Measurements from ENCODE around the gene PC. TPM values are rescaled to one million over a fixed set of nuclear protein-coding genes. Genes with fewer than 3 reads are reported as not detected.

The PC gene
- total RNA-seq, 4 donors from 2014 or later, result 4.7 to 7.0 (median 5.6) TPM

DNA sequence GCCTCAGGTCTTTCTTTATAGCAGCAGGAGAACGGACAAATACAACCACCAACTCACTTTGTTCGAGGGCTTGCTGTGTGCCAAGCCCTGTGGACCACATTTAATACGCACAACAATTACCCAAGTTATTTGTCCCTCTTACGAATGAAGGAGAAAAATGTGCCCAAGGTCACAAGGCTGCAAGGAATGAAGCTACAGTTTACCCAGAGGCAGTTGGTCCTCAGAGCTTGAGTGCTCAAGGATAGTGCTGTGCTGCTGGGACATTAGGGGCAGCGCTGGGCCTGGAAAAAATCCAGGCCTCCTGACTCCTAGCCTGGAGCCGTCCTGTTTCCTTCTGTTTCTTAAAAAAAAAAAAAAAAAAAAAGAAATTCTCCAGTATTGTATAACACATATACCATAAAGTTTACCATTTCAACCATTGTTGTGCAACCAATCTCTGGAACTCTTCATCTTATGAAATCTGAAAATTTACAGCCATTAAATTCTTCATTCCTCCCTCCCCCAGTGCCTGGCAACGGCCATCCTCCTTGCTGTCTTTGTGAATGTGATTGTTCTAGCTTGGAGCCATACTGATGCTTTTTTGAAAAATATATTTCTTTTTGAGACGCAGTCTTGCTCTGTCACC is 15.9 kb upstream of the PC start:
- peaks cover 16% of the 10 kb centered on the region for H3K27me3 ChIP-seq
- no peak overlapping the region for H3K27ac ChIP-seq
- no peak overlapping the region for H3K4me3 ChIP-seq
- H3K4me1 ChIP-seq, result no peaks in the 10 kb centered on the region
- no peak for TF ChIP-seq POLR2A (IDR thresholded peaks at IDR 0.05)
- TF ChIP-seq, protein P1, sequence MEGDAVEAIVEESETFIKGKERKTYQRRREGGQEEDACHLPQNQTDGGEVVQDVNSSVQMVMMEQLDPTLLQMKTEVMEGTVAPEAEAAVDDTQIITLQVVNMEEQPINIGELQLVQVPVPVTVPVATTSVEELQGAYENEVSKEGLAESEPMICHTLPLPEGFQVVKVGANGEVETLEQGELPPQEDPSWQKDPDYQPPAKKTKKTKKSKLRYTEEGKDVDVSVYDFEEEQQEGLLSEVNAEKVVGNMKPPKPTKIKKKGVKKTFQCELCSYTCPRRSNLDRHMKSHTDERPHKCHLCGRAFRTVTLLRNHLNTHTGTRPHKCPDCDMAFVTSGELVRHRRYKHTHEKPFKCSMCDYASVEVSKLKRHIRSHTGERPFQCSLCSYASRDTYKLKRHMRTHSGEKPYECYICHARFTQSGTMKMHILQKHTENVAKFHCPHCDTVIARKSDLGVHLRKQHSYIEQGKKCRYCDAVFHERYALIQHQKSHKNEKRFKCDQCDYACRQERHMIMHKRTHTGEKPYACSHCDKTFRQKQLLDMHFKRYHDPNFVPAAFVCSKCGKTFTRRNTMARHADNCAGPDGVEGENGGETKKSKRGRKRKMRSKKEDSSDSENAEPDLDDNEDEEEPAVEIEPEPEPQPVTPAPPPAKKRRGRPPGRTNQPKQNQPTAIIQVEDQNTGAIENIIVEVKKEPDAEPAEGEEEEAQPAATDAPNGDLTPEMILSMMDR (IDR thresholded peaks at IDR 0.05), result no peak
- TF ChIP-seq EP300 (IDR thresholded peaks at IDR 0.05), result no peak
- no peak for TF ChIP-seq POLR2AphosphoS5 (IDR thresholded peaks at IDR 0.05)
- H3K36me3 ChIP-seq, result no peaks in the 10 kb centered on the region
- peaks cover 0 to 6% (median 0%) of the 10 kb centered on the region in 3 donors for H3K9me3 ChIP-seq
- no peak for ATAC-seq
- WGBS, 2 donors (ENCODE audit: low coverage in 1 of 2), result 63 to 75% methylated on average over 3 to 7 of the region's 8 CpGs

GRCh38 chr11:66971488-66971887 is 13.3 kb upstream of the PC start:
- Histone ChIP-seq H3K36me3 (no peaks in the 10 kb centered on the region), H3K27ac (peak overlapping the region in 2 of 4 donors; percentile 52 to 56), H3K4me1 (no peaks in the 10 kb centered on the region), H3K4me3 (no peak overlapping the region), H3K27me3 (peaks cover 14% of the 10 kb centered on the region), H3K9me3 (no peaks in the 10 kb centered on the region)
- no CpG with 5 or more reads among the region's 2 CpGs for WGBS, 2 donors (ENCODE audit: low coverage in 1 of 2)
- TF ChIP-seq POLR2AphosphoS5 (IDR thresholded peaks at IDR 0.05) (no peak), POLR2A (IDR thresholded peaks at IDR 0.05) (no peak), EP300 (IDR thresholded peaks at IDR 0.05) (no peak)
- TF ChIP-seq, protein P1 (IDR thresholded peaks at IDR 0.05), result no peak
- no peak for ATAC-seq

DNA sequence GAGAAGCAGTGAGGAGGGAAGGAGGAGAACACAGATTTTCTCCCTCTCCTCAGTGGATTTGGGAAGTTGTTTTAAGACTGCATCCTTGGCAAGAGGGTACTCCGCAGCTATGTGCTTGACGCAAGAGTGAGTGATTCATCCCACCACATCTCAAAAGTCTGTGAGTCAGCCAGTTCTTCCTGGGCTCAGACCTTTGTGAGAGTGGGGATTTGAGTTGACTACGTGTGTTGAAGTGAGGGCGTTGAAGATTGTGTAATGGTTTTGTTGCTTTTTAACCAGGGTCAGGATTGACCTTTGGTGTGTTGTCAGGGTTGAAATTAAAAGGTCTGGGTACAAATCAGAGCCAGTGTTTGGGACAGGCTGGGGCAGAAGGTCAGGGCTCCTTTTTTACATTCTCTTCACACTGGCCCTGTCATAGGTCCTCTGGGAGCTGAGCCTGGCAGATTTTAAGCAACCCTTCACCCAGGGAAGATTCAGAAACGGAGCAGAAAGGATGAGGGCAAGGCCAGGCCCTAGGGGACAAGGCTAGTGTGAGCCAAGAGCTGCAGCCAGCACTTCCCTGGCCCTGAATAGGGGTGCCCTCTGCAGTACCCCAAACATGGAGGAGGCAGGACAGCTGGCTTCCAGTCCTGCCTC is 12.7 kb upstream of the PC start:
- no peaks in the 10 kb centered on the region for H3K36me3 ChIP-seq
- WGBS, 2 donors (ENCODE audit: low coverage in 1 of 2), result 16 to 69% methylated on average over 2 to 4 of the region's 5 CpGs
- H3K4me3 ChIP-seq, result no peak overlapping the region
- TF ChIP-seq, protein P1 (IDR thresholded peaks at IDR 0.05), result no peak
- TF ChIP-seq POLR2AphosphoS5 (IDR thresholded peaks at IDR 0.05) (peak; percentile 29), POLR2A (IDR thresholded peaks at IDR 0.05) (no peak), EP300 (IDR thresholded peaks at IDR 0.05) (no peak)
- ATAC-seq, result peak; percentile 87
- peaks cover 8% of the 10 kb centered on the region for H3K27me3 ChIP-seq
- no peaks in the 10 kb centered on the region for H3K9me3 ChIP-seq
- H3K4me1 ChIP-seq, result no peaks in the 10 kb centered on the region
- peak overlapping the region in 2 of 4 donors; percentile 52 to 56 for H3K27ac ChIP-seq

GRCh38 chr11:66970371-66970806 is 12.2 kb upstream of the PC start:
- Histone ChIP-seq H3K9me3 (no peaks in the 10 kb centered on the region), H3K27ac (peak overlapping the region in 2 of 4 donors; percentile 14 to 29), H3K4me1 (no peaks in the 10 kb centered on the region), H3K27me3 (peaks cover 3% of the 10 kb centered on the region), H3K36me3 (no peaks in the 10 kb centered on the region), H3K4me3 (no peak overlapping the region)
- WGBS, 2 donors (ENCODE audit: low coverage in 1 of 2), result 63 to 90% methylated on average over 4 of the region's 4 CpGs
- TF ChIP-seq, protein P1 (IDR thresholded peaks at IDR 0.05), result no peak
- TF ChIP-seq EP300 (IDR thresholded peaks at IDR 0.05) (no peak), POLR2A (IDR thresholded peaks at IDR 0.05) (no peak), POLR2AphosphoS5 (IDR thresholded peaks at IDR 0.05) (no peak)
- no peak for ATAC-seq
